Fibroblast of the aortic adventitia (primary cell): ENCODE results near the gene IGF2. TPM values are rescaled to one million over a fixed set of nuclear protein-coding genes. Genes with fewer than 3 reads are reported as not detected.

Experiments
- DNase-seq: peaks from one replicate; pipeline ENCODE4 v3.0.0-alpha.2; 2010; ENCODE audit warnings: low read depth
- H3K4me3 ChIP-seq: 2 replicates; pipeline ENCODE4 v1.5.1; 2011; ENCODE audit warnings: low read depth, mild to moderate bottlenecking, control low read depth, low read length, moderate library complexity
- CTCF ChIP-seq: IDR thresholded peaks from 2 replicates; pipeline ENCODE4 v1.5.1; 2011; ENCODE audit warnings: mild to moderate bottlenecking, low read length, control low read depth, inconsistent platforms; ENCODE audit not compliant: insufficient read depth
- total RNA-seq: library from RNA; depleted of rRNA; stranded (reverse); fragments of >200 nt; gene quantifications from 2 replicates; pipeline ENCODE4 v1.2.3, GENCODE V29; 2012; ENCODE audit warnings: low replicate concordance

The IGF2 gene
- total RNA-seq, 1 donor = 3.3 TPM

- H3K4me3 ChIP-seq = no peak overlapping the region
- no peak for TF ChIP-seq CTCF
- no peak for DNase-seq
Observed at GRCh38 chr11:2176389-2176900, 37.3 kb upstream of the IGF2 start.

GRCh38 chr11:2175659-2176058 is 36.5 kb upstream of the IGF2 start:
- DNase-seq = no peak
- H3K4me3 ChIP-seq = no peak overlapping the region
- no peak for TF ChIP-seq CTCF

GRCh38 chr11:2174361-2174760 is 35.2 kb upstream of the IGF2 start:
- H3K4me3 ChIP-seq = no peak overlapping the region
- no peak for DNase-seq
- TF ChIP-seq CTCF = no peak

- no peak for DNase-seq
- no peak for TF ChIP-seq CTCF
- no peak overlapping the region for H3K4me3 ChIP-seq
Observed at GRCh38 chr11:2173761-2174160, 34.6 kb upstream of the IGF2 start.

GRCh38 chr11:2173150-2173693 is 34.0 kb upstream of the IGF2 start:
- peak; percentile 23 for TF ChIP-seq CTCF
- H3K4me3 ChIP-seq = no peak overlapping the region
- DNase-seq = no peak

GRCh38 chr11:2172676-2173075 is 33.5 kb upstream of the IGF2 start:
- DNase-seq = no peak
- no peak overlapping the region for H3K4me3 ChIP-seq
- TF ChIP-seq CTCF = no peak

GRCh38 chr11:2171591-2172003 is 32.4 kb upstream of the IGF2 start, which contains the start of gene TH:
Gene TH, minus strand, starts transcription at chr11:2171815. Its CDS starts 29 bp downstream, at chr11:2171786.
- no peak for DNase-seq
- no peak within 1 kb of the TSS for H3K4me3 ChIP-seq
- TF ChIP-seq CTCF = no peak
